GM12878 (cell line): Measurements from ENCODE around the gene DNAH11. TPM values are rescaled to one million over a fixed set of nuclear protein-coding genes. Genes with fewer than 3 reads are reported as not detected.

Experiments
- ATAC-seq: fragments of 200-7000 bp; cut with Tn5 transposase; 3 replicates; pipeline ENCODE4 v1.9.1; 2020; ENCODE audit warnings: mild to moderate bottlenecking, moderate library complexity
- BruUV-seq: library from RNA; stranded (reverse); fragments of 400-500 nt; replicated peaks from 2 replicates; lab custom pipeline; 2021; lab: Mats Ljungman, UMichigan
- CTCF ChIA-PET: fragments of 300-600 bp; sonication (Branson Sonifier 250); formaldehyde crosslinking; extraction: SDS; loops from one replicate; lab custom pipeline; 2021; ENCODE audit warnings: inconsistent platforms; lab: Yijun Ruan, JAX
- POLR2A ChIA-PET: fragments of 350-600 bp; formaldehyde crosslinking; extraction: SDS; loops from one replicate; lab custom pipeline; 2021; ENCODE audit warnings: inconsistent platforms; lab: Charles Lee
- RAD21 ChIA-PET: fragments of 300-600 bp; sonication (Branson Sonifier 250); formaldehyde crosslinking; loops from one replicate; lab custom pipeline; 2023; ENCODE audit warnings: antibody characterized with exemption; ENCODE audit not compliant: unreplicated experiment; lab: Charles Lee
- SMC1A ChIA-PET: fragments of 300-600 bp; sonication (Branson Sonifier 250); formaldehyde crosslinking; loops from one replicate; lab custom pipeline; 2023; ENCODE audit not compliant: unreplicated experiment, uncharacterized antibody; lab: Charles Lee
- DNase-seq: peaks from one replicate; pipeline ENCODE4 v3.0.0-alpha.2; 2011; ENCODE audit warnings: low read depth, low spot score
- FAIRE-seq: peaks from 3 replicates; lab custom pipeline; 2011; peaks lifted over from hg19 to GRCh38; lab: Jason Lieb, UNC
- H2AFZ ChIP-seq: 2 replicates; pipeline ENCODE4 v1.6.0; 2011; ENCODE audit warnings: low read depth, low read length, control low read depth; ENCODE audit not compliant: control insufficient read depth
- H3K27ac ChIP-seq: 2 replicates; pipeline ENCODE4 v1.5.1; 2011; ENCODE audit warnings: control low read depth; ENCODE audit not compliant: control insufficient read depth, insufficient read depth
- H3K27me3 ChIP-seq, 2 experiments: replicated peaks in 1 of 2; 2 replicates each; pipeline versions ENCODE4 v1.6.0 to v1.6.1; 2011; ENCODE audit warnings: low read length in 1 of 2; ENCODE audit not compliant: control insufficient read depth in 2 of 2, insufficient read depth in 2 of 2
- H3K36me3 ChIP-seq, 2 experiments: 2 replicates each; pipeline ENCODE4 v1.5.1; 2011; ENCODE audit warnings: low read length in 1 of 2; ENCODE audit not compliant: control insufficient read depth in 2 of 2, insufficient read depth in 2 of 2
- H3K4me1 ChIP-seq: 2 replicates; pipeline ENCODE4 v1.6.1; 2011; ENCODE audit warnings: mild to moderate bottlenecking, low read length, moderate library complexity, mixed read lengths; ENCODE audit not compliant: control insufficient read depth, insufficient read depth
- H3K4me2 ChIP-seq: 2 replicates; pipeline ENCODE4 v1.6.0; 2011; ENCODE audit warnings: control low read depth; ENCODE audit not compliant: control insufficient read depth, insufficient read depth
- H3K4me3 ChIP-seq: fragments of 200-600 bp; sonication (generic); 2 replicates; pipeline ENCODE4 v1.5.1; 2016
- H3K79me2 ChIP-seq: 2 replicates; pipeline ENCODE4 v1.6.0; 2011; ENCODE audit warnings: low read length; ENCODE audit not compliant: control insufficient read depth, insufficient read depth
- H3K9ac ChIP-seq: 2 replicates; pipeline ENCODE4 v1.8.0; 2011; ENCODE audit warnings: low read length, control low read depth, mixed read lengths; ENCODE audit not compliant: control insufficient read depth, insufficient read depth
- H3K9me3 ChIP-seq: replicated peaks from 3 replicates; pipeline ENCODE4 v1.5.1; 2011; ENCODE audit warnings: mild to moderate bottlenecking, low read length; ENCODE audit not compliant: control insufficient read depth, insufficient read depth
- H4K20me1 ChIP-seq: 2 replicates; pipeline ENCODE4 v1.6.0; 2011; ENCODE audit not compliant: control insufficient read depth, insufficient read depth
- ATF2 ChIP-seq: IDR thresholded peaks from 2 replicates; pipeline ENCODE4 v1.6.1; 2012; ENCODE audit warnings: low read length, inconsistent platforms
- BCL11A ChIP-seq: IDR thresholded peaks from 2 replicates; pipeline ENCODE4 v1.6.1; 2011; ENCODE audit warnings: low read depth, low read length
- CTCF ChIP-seq, 3 experiments: IDR thresholded peaks in 2 of 3; conservative IDR thresholded peaks in 1 of 3; 2 replicates each; pipeline ENCODE4 v1.5.1; 2011; ENCODE audit warnings: low read depth in 3 of 3, low read length in 3 of 3, mild to moderate bottlenecking in 3 of 3, control low read depth in 2 of 3, moderate library complexity in 2 of 3, inconsistent platforms in 1 of 3, mixed read lengths in 1 of 3; ENCODE audit not compliant: control insufficient read depth in 2 of 3, insufficient read depth in 1 of 3; ENCODE audit errors: extremely low read depth in 1 of 3
- GATAD2B ChIP-seq: fragments of 450-650 bp; conservative IDR thresholded peaks from 2 replicates; pipeline ENCODE4 v1.6.1; 2017; ENCODE audit warnings: low read depth, mild to moderate bottlenecking, moderate library complexity
- HDAC2 ChIP-seq: fragments of 200-600 bp; sonication (generic); IDR thresholded peaks from 2 replicates; pipeline ENCODE4 v1.6.1; 2017
- MYC ChIP-seq: IDR thresholded peaks from 2 replicates; pipeline ENCODE4 v1.6.1; 2011; ENCODE audit warnings: mild to moderate bottlenecking, low read length, moderate library complexity, inconsistent platforms; ENCODE audit not compliant: insufficient read depth, insufficient replicate concordance, insufficient read length, severe bottlenecking
- PAX5 ChIP-seq: IDR thresholded peaks from 2 replicates; pipeline ENCODE4 v1.6.1; 2011; ENCODE audit warnings: low read depth, low read length, borderline replicate concordance
- PML ChIP-seq: IDR thresholded peaks from 2 replicates; pipeline ENCODE4 v1.6.1; 2012; ENCODE audit warnings: low read length, inconsistent platforms
- RELB ChIP-seq: fragments of 450-650 bp; IDR thresholded peaks from 2 replicates; pipeline ENCODE4 v1.6.1; 2017; ENCODE audit warnings: low read depth, mild to moderate bottlenecking, moderate library complexity
- WRNIP1 ChIP-seq: IDR thresholded peaks from 2 replicates; pipeline ENCODE4 v1.6.1; 2011; ENCODE audit warnings: low read depth, low read length, improper control_type of control experiment, borderline replicate concordance
- ZBTB40 ChIP-seq: fragments of 450-650 bp; IDR thresholded peaks from 2 replicates; pipeline ENCODE4 v1.6.1; 2016; ENCODE audit warnings: mild to moderate bottlenecking, moderate library complexity, borderline replicate concordance
- WGBS: methylation state at CpG from one replicate; pipeline ENCODE4 v1.1.6; 2016; ENCODE audit warnings: low lambda C conversion rate; ENCODE audit not compliant: insufficient replicate concordance, insufficient coverage; ENCODE audit errors: missing lambda C conversion rate; 5-methylcytosine and 5-hydroxymethylcytosine counted together
- in situ Hi-C: fragments of 300-500 bp; cut with MboI; formaldehyde crosslinking; loops from 9 replicates; pipeline ENCODE4 v1.14.3; 2018; ENCODE audit warnings: mixed read lengths
- intact Hi-C: fragments of 100-400 bp; cut with micrococcal nuclease; formaldehyde crosslinking; loops from one replicate; pipeline ENCODE4 v1.14.2; 2022; ENCODE audit not compliant: unreplicated experiment
- polyA plus RNA-seq, 11 experiments: library from polyadenylated mRNA; depleted of rRNA in 4 of 11; unstranded in 6 of 11; stranded (reverse) in 5 of 11; fragments of >200 nt; fragmentation: Nextera tagmentation in 4 of 11; fragmentation: Illumina TruSeq in 1 of 11; extraction: Ambion mirVana in 4 of 11; extraction: Trizol in 1 of 11; gene quantifications; 1 replicate in 1 of 11; 2 replicates in 10 of 11; pipeline versions ENCODE4 v1.2.1 to v1.2.3, GENCODE V29; 2011 to 2016; ENCODE audit warnings: inconsistent platforms in 2 of 11, missing spikeins in 2 of 11, low read depth in 1 of 11
- total RNA-seq, 4 experiments: library from RNA; depleted of rRNA in 3 of 4; stranded (reverse); fragments of >200 nt in 3 of 4; fragmentation: Illumina TruSeq in 1 of 4; extraction: Trizol in 1 of 4; gene quantifications; 2 replicates each; pipeline versions ENCODE4 v1.2.1 to v1.2.3, GENCODE V29; 2013 to 2021

Gene DNAH11
- total and polyA plus RNA-seq, 10 of the 15 experiments (the other 5 are each of a cell fraction or from before 2014, with no cell fraction given), result 0.03 to 0.56 (median 0.10) TPM

GRCh38 chr7:21656796-21657195, 114.0 kb downstream of the DNAH11 start (continued):
- TF ChIP-seq HDAC2, result no peak
- TF ChIP-seq, all 136 proteins: peak for 0

- no peak overlapping the region for H3K9ac ChIP-seq
- no peaks in the 10 kb centered on the region for H3K9me3 ChIP-seq
- in situ Hi-C loops (no loop called here), intact Hi-C loops (no loop called here)
- no peaks in the 10 kb centered on the region for H4K20me1 ChIP-seq
- H3K27ac ChIP-seq, result no peak overlapping the region
- ATAC-seq (no peak), FAIRE-seq (no peak), DNase-seq (no peak)
- H3K36me3 ChIP-seq, result no peaks in the 10 kb centered on the region
- CTCF ChIA-PET, result interaction anchor here (0.6 kb wide), 1 partner anchor 32 kb away, joined by 3 read pairs; no protein-coding TSS in a partner anchor
- BruUV-seq, result no TSS peak
- no peak overlapping the region for H3K4me3 ChIP-seq
- H2AFZ ChIP-seq, result no peak overlapping the region
- H3K27me3 ChIP-seq, result no peaks in the 10 kb centered on the region
- RAD21 ChIA-PET, result no interaction called here
- H3K79me2 ChIP-seq, result no peaks in the 10 kb centered on the region
- H3K4me1 ChIP-seq, result peaks cover 7% of the 10 kb centered on the region; the same call in 1 of the 2 replicates
- POLR2A ChIA-PET, result no interaction called here
- no peak overlapping the region for H3K4me2 ChIP-seq
- SMC1A ChIA-PET, result interaction anchor here (0.8 to 0.9 kb wide), 2 partner anchors 16 to 398 kb away, joined by 3 read pairs; no protein-coding TSS in a partner anchor
- 65% methylated on average over 3 of the region's 3 CpGs for WGBS
- TF ChIP-seq PML (no peak), PAX5 (no peak), BCL11A (no peak), ATF2 (no peak), ZBTB40 (no peak), CTCF (IDR thresholded peaks at IDR 0.05 in 2 of 3, conservative IDR thresholded peaks at IDR 0.05 in 1 of 3; ENCODE audit: control insufficient read depth in 2 of 3, extremely low read depth in 1 of 3, insufficient read depth in 1 of 3, low read depth in 3 of 3, low read length in 3 of 3) (no peak), RELB (no peak), MYC (no peak), WRNIP1 (no peak), GATAD2B (no peak)
Measured at GRCh38 chr7:21670496-21670895, 127.7 kb downstream of the DNAH11 start.
